Activated effector memory CD4-positive, alpha-beta T cell treated with Interleukin-2 at 50 U/mL for 16 hours (primary cell): ENCODE data around the gene INPP5B.
A peak's percentile ranks its signal among the peaks of the same experiment; 100 is the strongest.

ENCODE experiments used
- DNase-seq: peaks from one replicate; pipeline ENCODE4 v3.0.0-alpha.2; 2020

INPP5B gene

GRCh38 chr1:37828410-37829074 lies 118.3 kb downstream of the INPP5B start:
- DNase-seq, result no peak

GRCh38 chr1:37825506-37825905 lies 121.3 kb downstream of the INPP5B start:
- no peak for DNase-seq

- no peak for DNase-seq
These were observed 122.9 kb downstream of the INPP5B start for GRCh38 chr1:37824001-37824400.

- no peak for DNase-seq
These were observed 123.7 kb downstream of the INPP5B start for GRCh38 chr1:37822906-37823815.

GRCh38 chr1:37821481-37821880 lies 125.4 kb downstream of the INPP5B start:
- no peak for DNase-seq

- DNase-seq, result no peak
These were observed 129.4 kb downstream of the INPP5B start for GRCh38 chr1:37817481-37817880.

- DNase-seq, result no peak
These were observed 132.6 kb downstream of the INPP5B start for GRCh38 chr1:37814252-37814651.

GRCh38 chr1:37813529-37814145 lies 133.2 kb downstream of the INPP5B start:
- DNase-seq, result no peak

GRCh38 chr1:37811027-37811655 lies 135.7 kb downstream of the INPP5B start:
- DNase-seq, result peak; percentile 35
